ENCODE data around the gene SCN2B. TPM values are rescaled to one million over a fixed set of nuclear protein-coding genes. Genes with fewer than 3 reads are reported as not detected.

SCN2B gene
- polyA plus RNA-seq, 2 donors, result 0.06 to 0.19 TPM

GRCh38 chr11:118112711-118113430 lies 63.6 kb downstream of the SCN2B start:
- WGBS, 2 donors, result 87 to 91% methylated on average over 11 of the region's 11 CpGs
- Histone ChIP-seq H3K27me3 (ENCODE audit: control insufficient read depth in 1 of 2, insufficient read depth in 2 of 2, low read length in 2 of 2) (no peaks in the 10 kb centered on the region), H3K27ac (ENCODE audit: low read depth in 2 of 2, low read length in 1 of 2) (no peak overlapping the region), H3K4me3 (ENCODE audit: low read depth in 1 of 2, low read length in 2 of 2) (no peak overlapping the region), H3K9me3 (ENCODE audit: control insufficient read depth in 2 of 2, insufficient read depth in 1 of 2, low read depth in 1 of 2, low read length in 1 of 2) (no peaks in the 10 kb centered on the region), H3K36me3 (ENCODE audit: control insufficient read depth in 2 of 2, insufficient read depth in 2 of 2, low read length in 1 of 2) (peaks cover 6 to 19% of the 10 kb centered on the region in 2 donors), H3K4me1 (ENCODE audit: control insufficient read depth in 2 of 2, insufficient read depth in 2 of 2, low read length in 1 of 2) (peaks cover 0 to 8% of the 10 kb centered on the region in 2 donors)

Other genes with a start within 250 kb of the SCN2B start
- 10 to 100 TPM; 13.5 to 16.7 TPM for gene TMPRSS13, start 247.2 kb downstream of the SCN2B start, polyA plus RNA-seq
- 1 to 10 TPM; 2.0 to 2.2 TPM for gene IL10RA, start 190.2 kb downstream of the SCN2B start, polyA plus RNA-seq
- gene TMPRSS4, start 99.6 kb downstream of the SCN2B start, polyA plus RNA-seq, result 100 to 1,000 TPM; 101 to 129 TPM
- under 1 TPM; 0.01 to 0.02 TPM for gene SMIM35, start 89.7 kb downstream of the SCN2B start, polyA plus RNA-seq
- 1 to 10 TPM in 1 of 2 donors, under 1 TPM in 1; 0.75 to 1.1 TPM for gene SCN4B, start 23.8 kb downstream of the SCN2B start, polyA plus RNA-seq
- 1 to 10 TPM; 6.1 to 7.0 TPM for gene JAML, start 48.4 kb upstream of the SCN2B start, polyA plus RNA-seq
- 10 to 100 TPM; 18.8 to 34.1 TPM for gene MPZL3, start 75.7 kb upstream of the SCN2B start, polyA plus RNA-seq
- 100 to 1,000 TPM; 150 to 185 TPM for gene MPZL2, start 87.7 kb upstream of the SCN2B start, polyA plus RNA-seq
- 1 to 10 TPM; 4.6 to 5.1 TPM for gene CD3E, start 128.1 kb upstream of the SCN2B start, polyA plus RNA-seq
- 1 to 10 TPM; 2.2 to 5.3 TPM for gene CD3D, start 166.1 kb upstream of the SCN2B start, polyA plus RNA-seq
- gene CD3G, start 167.7 kb upstream of the SCN2B start, polyA plus RNA-seq, result under 1 TPM; 0.24 to 0.45 TPM
- gene UBE4A, start 183.0 kb upstream of the SCN2B start, polyA plus RNA-seq, result 10 to 100 TPM in 1 of 2 donors, 1 to 10 TPM in 1; 9.5 to 12.0 TPM
- 100 to 1,000 TPM; 152 to 237 TPM for gene ATP5MG, start 225.0 kb upstream of the SCN2B start, polyA plus RNA-seq

Measured in esophagus (tissue), 2 donors.